ENCODE results near the gene SLC39A13.

SLC39A13 gene

DNA sequence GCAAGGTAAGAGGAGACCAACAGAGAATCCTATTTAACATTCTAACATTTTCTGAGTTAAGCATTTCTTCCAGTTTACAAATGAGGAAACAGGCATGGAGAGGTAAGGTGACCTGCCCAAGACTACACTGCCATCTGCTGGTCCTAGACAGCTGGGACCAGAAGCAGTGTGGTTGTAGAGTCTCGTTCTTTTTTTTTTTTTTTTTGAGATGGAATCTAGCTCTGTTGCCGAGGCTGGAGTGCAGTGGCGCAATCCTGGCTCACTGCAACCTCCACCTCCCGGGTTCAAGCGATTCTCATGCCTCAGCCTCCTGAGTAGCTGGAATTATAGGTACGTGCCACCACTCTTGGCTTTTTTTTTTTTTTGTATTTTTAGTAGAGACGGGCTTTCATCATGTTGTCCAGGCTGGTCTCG, 45.9 kb downstream of the SLC39A13 start:
- DNase-seq (ENCODE audit: low read depth): peak; percentile 35

DNA sequence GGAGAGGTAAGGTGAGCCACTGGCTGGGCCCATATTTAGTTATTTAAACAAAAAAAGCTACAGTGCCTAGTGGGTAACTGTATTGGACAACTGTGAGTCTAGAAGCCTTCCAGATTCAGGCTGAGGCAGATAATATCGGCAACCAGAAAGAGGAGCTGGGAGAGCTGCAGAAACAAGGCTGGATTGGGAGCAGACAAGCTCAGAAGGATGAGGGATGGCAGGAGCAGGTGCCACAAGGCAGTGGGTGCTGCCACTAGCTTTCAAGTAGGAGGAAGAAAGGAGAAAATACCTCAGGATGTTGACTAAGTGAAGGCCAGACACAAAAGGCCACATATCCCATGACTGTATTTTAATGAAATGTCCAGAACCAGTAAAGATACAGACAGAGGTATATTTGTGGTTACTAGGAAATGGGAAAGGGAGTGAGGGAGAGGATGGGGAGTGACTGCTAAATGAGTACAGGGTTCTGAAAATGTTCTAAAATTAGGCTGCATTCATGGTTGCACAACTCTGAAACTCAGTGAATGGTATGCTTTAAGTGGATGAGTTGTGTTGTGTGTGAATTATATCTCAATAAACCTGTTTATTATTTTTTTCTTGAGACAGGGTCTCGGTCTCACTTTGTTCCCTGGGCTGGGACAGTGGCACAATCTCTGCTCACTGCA, 52.3 kb downstream of the SLC39A13 start:
- DNase-seq (ENCODE audit: low read depth): no peak

- no peak for DNase-seq (ENCODE audit: low read depth)
Observed at GRCh38 chr11:47461876-47462275, 53.5 kb downstream of the SLC39A13 start.

DNA sequence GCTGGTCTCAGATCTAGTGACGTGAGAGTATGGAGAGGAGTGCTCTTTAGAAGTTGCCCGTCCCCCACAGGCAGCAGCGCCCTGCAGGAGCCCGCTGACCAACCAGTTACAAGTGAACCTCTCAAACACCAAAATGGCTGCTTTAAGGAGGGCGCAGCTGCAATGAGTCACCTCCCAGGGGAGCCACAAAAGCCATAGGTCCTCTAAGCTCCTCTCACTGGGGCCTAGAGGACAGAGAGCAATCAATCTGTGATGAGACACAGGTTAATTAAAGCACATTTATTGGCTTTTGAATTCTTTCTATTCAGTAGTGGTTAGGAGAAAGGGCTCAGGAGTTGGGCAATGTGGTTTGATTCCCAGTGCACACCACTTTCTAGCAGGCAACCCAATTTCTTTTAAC, 56.1 kb downstream of the SLC39A13 start:
- DNase-seq (ENCODE audit: low read depth): no peak
